NK-92 treated with Interleukin-12 subunit alpha and Interleukin-12 subunit beta, amount 100 ng/mL, for 24 hours (cell line): Measurements from ENCODE around the gene RNLS.
"Not testable (repeated sequence)": the region's sequence is repeated elsewhere in the genome, so short reads cannot be mapped to it uniquely, and the experiment has no call there.

ENCODE experiments used
- DNase-seq: peaks from one replicate; lab custom pipeline; 2025; lab: John Stamatoyannopoulos, UW

The RNLS gene

DNA sequence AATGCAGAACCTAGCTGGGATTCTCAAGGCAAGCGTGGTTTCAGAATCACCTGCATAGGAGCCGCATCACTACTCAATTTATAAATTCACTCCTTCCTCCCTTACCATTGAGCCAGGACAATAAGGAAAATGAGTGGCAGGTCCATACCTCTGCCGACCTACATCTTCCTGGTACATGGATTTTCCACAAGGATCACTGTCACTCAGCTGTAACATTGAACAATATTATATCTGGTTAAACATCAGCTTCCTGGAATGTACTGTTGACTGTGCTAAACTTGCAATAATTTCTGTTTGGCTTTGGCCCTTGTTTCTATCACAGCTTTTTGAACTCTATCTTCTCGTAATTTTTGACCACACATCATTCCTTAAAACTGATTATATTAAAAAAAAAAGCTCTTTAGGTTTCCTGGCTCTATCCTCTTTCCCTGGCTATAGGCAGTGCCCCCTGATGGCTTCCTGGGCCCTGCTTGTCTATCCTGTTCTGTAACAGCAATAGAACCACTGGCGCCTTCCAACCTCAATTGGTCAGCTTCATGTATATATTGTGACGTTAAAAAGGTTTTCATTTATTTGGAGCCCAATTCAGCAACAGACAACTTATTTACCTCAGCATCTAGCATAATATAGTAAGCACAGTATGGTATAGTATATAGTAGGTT lies 59.2 kb downstream of the RNLS start:
- DNase-seq = no peak

DNA sequence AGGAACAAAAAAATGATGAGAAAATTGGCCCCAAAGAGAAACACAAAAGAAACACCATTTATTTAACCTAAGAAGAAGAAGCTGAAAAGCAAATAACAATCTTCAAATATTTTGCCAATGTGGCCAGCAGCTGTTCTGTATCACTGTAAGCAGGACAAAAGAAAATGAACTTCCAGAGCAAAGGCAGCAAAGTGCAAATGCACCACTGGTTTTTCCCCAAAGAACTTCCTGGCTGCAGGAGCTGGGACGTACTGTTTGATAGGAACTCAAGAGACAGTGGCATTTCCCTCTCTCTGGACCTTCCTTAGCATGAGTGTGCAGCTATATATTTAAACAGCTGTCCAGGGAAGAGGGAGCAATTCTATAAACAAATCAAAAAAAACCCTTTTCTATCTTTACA lies 60.4 kb downstream of the RNLS start:
- no peak for DNase-seq

DNA sequence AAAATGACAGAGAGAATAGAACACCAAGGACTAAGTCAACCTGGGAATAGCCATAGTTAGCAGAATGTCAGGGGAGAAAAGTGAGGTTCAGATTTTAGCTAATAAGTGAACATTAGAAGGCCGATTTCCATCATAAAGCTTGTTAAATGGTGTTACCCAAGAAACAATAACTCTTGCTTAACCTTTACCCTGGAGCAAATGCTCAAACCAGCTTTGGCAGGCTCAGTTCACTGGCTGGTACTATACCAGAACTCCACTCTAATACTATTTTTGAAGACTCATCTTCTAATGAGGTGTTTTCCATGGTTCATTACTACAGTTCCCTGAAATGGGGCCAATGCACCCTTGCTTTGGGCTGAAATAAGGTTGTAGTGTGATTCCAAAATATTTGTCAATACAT lies 61.3 kb downstream of the RNLS start:
- DNase-seq = no peak

DNA sequence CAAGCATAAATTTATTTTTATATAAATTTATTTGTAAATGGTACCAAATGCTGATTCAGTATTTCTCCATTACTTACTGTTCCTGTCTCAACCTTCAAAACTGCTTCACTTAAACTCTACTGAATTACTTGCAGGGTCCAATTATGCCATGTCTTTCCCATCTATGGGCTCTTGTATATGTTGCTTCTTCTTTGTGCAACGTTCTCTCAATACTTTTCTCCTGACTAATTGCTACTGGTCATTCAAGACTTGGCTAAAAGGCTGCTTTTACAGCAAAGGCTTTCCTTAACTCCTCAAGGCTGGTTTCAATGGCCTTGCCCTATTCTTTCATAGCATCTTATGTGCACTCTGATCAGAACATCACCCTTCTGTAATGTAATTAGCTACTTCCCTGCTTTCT lies 67.9 kb downstream of the RNLS start:
- no peak for DNase-seq

DNA sequence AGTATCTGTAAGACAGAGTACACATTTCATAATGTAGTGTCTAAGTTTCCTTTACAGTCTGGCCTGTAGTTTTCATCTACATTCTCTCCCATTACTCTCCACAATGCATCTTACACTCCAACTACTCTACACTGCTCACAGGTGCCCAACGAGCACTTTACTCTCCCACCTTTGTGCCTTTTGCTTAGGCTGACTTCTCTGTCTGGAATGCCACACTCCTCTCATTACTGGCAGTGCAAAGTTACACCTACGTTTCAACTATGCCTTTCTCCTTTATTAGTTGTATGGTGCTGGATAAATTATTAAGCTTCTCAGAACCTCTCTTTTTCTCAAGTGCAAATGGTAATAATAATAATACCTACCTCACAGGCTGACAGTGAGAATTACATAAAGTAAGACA lies 70.5 kb downstream of the RNLS start:
- no peak for DNase-seq

DNA sequence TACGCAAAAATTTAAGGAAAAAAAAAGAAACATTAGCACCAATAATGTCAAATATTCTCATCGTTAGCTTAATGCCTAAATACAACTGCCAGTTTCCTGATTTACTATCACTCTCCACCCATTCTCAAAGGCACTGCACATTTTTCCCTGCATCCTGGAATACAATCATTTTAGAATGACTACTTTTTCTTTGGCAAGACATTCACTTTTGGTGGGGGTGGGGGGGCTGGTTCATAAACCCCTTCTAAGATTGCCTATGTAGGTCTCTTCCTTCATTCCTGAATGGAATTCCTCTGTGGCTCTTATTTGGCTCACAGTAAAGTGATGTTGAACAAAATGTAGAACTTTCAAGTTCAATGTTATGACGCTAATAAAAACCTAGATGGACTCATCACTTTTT lies 74.3 kb downstream of the RNLS start:
- no peak for DNase-seq

DNA sequence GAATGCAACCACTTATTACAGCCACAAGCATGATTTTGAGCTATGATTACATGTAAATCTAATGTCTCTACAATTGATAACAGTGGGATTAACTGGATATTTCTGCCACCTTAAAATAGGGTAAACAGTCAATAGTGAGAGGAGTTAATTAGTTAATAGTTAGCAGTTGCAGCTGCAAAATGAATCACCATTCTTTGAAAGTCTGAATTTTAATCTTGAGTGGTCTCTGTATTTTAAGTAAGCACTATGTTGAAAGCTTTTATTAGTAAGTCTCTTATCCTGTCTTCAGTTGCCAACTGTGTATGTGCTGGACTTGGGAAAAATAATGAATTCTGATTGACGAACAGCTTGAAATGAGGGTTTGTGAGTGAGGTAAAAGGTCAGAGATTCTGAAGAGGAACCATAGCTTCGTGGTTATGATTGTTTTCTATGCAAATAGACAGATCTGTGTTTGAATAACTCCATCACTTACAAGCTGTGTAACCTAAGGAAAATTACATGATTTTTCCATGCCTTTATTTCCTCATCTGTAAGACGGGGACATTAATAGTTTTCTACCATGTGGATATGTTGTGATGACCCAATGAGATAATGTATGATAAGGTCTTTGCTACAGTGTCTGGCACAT lies 75.2 kb downstream of the RNLS start:
- no peak for DNase-seq

DNA sequence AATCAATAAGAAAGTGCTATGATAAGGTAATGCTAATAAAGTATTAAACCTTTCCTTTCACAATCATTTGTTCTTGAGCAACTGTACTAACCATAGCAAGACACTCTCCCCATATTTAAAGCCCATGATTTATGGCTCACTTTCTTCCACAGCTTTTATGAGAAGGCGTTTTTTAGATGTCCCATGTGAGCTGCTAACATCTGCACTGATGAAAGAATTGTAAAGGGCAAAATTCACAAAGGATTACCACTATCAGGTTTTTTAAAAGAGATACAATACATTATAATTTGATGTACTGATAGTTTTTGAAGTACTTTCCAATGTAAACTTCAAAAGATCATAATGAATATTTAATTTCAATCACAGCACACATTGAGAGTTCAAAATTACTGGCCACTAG lies 75.7 kb downstream of the RNLS start:
- no peak for DNase-seq

DNA sequence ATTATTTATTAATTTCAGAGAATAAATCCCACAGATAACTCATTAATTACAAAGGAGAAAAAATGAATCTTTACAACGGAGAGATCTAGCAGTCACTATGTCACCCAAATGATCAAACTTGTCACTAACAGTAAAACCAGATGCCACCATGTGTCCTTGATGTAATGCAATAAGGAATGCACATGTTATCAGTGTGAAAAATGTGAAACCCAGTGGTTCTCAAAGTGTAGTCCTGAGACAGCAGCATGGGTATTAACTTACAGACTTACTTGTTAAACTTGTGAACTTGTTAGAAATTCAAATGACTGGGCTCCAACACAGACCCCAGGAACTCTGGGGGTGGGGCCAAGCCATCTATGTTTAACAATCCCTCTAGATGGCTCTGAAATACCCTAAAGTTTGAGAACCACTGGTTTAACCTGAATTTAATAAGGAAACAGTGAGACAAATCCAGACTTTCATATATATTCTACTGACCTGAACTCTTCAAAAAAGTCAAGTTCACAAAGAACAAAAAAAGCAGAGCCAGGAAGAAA lies 77.4 kb downstream of the RNLS start:
- DNase-seq = no peak

DNA sequence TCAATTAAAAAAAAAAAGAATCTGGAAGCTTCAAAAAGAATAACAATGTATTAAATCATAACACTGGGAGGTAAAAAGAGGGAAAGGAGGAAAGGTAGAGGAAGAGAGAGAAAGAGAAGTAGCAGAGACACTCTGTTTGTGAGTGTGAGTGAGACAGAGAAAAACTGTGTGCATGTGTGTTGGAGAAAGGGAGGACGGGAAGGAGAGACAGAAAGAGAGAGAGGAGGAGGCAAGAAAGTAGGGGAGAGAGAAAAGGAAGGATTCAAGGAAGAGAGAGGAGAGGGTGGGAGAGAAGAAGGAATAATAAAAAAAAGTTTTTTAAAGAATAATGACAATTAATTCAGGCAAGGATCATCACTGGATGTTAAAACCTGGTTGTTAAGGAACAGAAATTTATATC lies 77.9 kb downstream of the RNLS start:
- DNase-seq = no peak

DNA sequence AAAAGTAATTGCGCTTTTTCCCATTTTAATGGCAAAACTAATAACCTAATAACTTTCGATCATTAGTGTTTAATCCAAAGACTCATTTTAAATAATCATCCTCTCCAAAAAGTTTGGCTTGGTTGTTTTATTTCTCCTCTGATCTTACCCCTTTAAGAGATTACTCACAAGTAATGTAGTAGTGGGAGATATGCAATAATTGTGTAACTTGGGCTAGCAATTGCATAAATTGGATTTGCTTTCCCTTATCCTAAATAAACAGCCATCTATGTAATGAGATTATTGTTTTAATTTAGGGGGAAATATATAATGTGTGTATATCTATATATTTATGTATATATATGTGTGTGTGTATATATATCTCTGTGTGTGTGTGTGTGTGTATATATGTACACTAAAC lies 82.5 kb downstream of the RNLS start:
- no peak for DNase-seq

DNA sequence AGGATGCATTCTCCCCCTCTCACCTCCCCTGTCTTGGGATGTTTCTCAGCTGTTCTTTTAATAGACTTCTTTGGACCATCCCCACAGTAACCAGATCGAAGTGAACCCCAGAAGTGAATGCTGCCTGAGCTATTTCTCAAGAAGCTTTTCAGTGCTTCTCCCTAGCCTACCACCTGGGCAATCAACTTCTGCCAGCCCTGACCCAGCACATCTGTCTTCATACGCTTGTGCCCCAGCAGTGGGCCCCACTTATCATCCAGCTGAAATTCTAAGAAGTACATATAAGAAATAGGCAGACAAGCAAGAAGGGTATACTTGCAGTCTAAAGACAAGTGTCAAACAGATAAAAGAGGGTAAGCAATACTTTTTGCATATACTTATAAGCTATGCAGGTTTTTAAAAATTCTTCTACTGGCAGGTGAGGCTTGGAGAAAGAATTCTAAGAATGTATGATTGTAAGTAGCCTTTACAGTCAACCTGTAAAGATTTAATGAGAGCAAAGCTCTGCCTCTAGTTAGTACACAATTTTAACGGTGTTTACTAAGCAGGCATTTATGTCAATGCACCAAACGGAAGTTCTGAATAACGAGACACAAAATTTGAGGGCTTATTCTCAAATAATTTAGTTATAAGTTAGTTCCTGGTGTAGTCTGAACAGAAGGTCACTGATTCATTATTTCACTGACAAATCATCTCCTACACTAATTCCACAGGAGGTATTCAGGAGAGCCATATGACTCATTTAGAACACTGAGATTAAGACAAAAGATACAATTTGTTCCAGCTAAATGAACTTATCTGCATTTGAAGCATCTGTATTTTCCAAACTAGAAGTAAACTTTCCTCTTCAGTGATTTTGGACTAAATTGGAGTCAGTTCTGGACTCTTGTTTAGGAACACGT lies 83.3 kb downstream of the RNLS start:
- DNase-seq = no peak

DNA sequence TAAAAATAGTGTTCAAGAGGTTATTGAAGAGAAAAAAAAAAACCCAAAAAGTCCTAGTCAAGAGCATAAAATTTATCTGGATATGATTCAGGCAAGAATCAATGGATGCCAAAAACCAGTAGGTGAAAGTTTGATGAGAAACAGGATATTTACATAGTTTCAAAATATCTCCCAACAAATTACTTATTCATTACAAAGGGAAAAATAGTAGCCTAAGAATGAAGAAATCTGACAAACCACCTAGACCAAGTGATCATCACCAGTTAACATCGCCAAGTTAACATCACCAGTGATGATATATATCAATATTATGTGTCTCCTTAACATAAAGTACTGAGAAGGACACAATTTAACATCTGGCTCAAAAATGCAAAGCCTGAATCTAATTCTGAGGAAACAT lies 85.2 kb downstream of the RNLS start:
- no peak for DNase-seq

DNA sequence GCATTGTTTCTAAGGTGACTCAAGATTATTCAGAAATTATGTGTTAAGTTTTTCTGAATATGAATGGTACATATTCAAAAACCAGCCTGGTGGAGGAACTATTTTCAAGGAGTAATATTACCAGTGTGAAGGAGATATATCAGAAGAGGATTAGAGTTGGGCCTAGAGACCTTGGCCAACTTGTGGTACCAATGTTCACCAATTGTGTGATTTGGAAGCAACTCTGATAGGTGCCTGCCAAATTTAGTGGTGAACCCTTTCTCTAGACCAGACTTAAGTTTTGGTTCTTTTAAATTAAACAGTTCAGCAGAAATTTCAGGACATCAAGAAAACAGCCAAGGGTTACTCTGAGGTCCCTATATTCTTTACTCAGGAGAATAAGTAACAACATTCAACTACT lies 88.6 kb downstream of the RNLS start:
- DNase-seq = no peak

DNA sequence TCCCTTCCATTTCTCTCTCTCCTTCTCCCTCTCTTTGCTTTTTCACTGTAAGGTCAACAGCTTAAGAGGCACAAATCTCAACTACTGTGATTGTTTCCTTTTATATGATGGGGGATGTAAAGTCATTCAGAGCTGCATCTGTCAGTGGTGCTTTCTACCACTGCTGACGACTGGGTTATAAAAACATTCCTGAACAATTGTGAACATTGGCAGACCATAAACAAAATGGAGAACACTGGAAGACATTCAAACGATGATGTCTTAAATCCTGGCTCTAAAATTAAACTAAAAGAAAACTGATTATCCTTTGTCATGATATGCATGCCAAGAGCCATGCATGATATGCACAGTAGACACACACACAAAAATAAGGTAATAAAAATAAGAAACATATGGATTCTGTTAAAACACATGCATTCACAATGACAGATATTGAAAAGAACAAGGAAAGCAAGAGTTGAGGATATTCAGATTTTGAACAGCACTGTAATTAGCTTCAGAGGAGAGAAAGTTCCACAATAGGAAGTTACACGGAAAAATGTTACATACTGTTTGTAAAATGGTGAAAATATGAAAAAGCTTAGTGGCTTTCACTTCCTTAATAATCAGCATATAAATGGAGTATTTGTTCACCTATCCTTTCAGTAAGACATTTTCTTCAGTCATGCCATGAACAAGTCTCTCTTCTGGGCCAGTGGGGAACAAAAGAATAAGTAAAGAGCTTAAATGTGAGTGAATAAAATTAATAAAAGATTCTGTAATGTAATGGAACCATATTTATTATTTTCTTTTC lies 89.2 kb downstream of the RNLS start:
- DNase-seq = no peak

DNA sequence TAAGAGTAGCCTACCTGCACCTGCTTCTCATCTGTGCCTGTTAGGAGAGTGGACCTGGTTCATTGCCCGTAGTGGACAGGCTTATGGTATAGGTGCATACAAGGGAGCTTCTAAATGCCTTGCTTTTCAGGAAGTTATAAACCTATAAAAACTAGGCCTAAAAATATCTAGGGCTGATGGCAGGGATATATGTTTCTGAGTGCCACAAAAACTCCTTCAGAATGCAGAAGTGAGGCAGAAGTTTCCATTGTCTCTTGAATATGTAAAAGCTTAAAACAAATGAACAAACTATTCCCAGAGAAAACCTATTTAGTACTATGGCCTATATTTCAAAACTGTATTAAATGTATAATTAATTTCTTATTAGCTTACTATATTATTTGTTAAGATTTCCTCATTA lies 91.8 kb downstream of the RNLS start:
- no peak for DNase-seq

DNA sequence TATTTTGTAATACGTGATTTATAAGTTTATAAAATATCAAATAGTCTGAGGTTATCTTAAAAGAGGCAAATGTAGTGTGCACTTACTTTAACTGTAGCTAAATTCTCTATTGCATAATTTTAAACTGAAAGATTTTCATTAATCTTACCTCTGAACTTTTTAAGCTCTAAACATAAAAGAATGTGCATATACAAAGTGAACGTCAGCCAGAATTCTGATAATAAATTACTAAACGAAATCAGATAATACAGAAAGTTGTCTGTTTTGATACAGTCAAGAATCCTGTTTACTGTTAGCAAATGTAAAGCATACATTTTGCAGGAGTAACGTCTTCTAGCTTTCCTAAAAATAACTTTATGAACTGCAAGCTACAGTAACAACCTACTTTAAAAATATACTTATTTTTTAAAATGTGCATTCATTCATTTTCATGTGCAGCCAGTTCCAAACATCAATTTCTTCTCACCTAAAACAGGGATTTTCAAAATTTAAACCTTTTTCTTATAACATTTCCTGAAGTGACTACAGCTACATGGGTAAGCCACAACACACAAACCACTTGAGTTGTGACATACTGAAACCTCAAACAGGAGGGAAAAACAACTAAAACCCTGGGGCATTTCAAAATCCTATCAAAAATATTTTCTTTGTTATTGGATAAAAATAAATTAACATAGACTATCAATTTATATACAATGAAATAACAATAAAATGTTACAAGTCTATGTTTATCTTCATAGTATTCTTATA lies 92.7 kb downstream of the RNLS start:
- no peak for DNase-seq

DNA sequence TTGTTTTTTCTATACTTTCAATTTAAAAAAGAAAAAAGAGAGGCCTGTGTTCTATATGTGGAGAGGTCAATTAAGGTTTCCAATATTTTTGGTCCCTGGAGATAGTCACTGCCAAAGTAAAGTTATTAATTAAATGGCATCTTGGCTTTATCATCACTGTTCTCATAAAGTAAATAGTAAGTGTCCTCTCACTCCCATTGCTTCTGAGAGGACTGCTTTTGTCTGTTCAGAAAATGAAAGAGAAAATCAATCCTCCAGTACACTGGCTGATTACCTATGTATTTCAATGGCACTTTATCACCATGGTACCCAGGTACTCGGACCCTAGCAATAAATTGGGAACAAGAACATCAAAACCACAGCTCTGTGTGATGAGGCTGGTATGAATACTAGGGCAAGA lies 94.0 kb downstream of the RNLS start:
- DNase-seq = no peak

DNA sequence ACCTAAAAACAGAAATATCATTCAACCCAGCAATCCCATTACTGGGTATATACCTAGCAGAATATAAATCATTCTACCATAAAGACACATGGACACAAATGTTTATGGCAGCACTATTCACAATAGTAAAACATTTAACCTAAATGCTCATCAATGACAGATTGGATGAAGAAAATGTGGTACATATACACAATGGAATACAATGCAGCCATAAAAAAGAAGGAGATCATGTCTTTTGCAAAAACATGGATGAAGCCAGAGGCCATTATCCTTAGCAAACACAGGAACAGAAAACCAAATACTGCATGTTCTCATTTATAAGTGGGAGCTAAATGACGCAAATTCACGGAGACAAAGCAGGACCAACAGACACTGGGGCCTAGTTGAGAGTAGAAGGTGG lies 96.3 kb downstream of the RNLS start:
- not testable (repeated sequence) for DNase-seq

DNA sequence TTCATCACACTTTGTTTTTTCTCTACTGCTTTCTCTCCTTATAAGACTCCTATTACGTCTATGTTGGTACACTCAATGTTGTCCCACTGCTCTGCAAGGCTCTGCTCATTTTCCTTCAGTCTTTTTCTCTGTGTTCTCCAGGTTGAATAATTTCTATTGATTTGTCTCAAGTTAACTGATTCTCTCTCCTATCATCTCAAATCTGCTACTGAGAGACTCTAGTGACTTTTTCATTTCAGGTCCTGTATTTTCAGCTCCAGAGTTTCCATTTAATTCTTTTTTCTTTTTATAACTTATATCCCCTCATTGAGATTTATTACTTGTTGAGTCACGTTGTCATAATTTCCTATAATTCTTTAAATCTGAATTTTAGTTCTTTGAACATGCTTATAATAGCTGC lies 100.9 kb downstream of the RNLS start:
- no peak for DNase-seq

DNA sequence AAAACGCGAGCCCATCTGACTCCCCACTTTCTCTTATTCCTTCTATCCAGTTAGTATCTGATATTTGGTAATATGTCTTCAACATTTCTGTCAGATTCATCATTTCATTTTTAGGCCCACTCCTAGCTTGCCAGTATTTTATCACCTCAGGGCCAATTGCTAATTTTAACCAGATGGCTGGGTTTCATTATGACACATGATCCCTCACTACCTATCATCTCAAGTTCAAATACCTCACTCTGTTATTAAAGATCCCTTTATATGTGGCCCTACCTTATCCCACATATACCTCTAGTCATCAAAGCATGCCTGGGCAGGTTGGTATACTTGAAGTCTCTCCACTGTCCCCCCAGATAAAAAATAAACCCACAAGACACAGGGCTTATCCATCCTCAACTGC lies 104.9 kb downstream of the RNLS start:
- DNase-seq = no peak
